A549 (cell line): Measurements from ENCODE around the gene DDX47. TPM values are rescaled to one million over a fixed set of nuclear protein-coding genes. Genes with fewer than 3 reads are reported as not detected.
"Not testable (repeated sequence)": the region's sequence is repeated elsewhere in the genome, so short reads cannot be mapped to it uniquely, and the experiment has no call there.

Experiments
- ATAC-seq, 2 experiments: fragments of 200-7000 bp in 1 of 2; fragments of >200 bp in 1 of 2; cut with Nextera tagmentation in 1 of 2; cut with Tn5 transposase in 1 of 2; 3 replicates each; pipeline versions ENCODE4 v1.8.0 to v1.9.1; 2018 to 2020; ENCODE audit warnings: mild to moderate bottlenecking in 1 of 2, moderate library complexity in 1 of 2
- CTCF ChIA-PET: fragments of 300-600 bp; sonication (Branson Sonifier 250); formaldehyde crosslinking; extraction: SDS; loops from one replicate; lab custom pipeline; 2021; ENCODE audit warnings: antibody characterized with exemption, inconsistent platforms; lab: Yijun Ruan, JAX
- POLR2A ChIA-PET: fragments of 350-600 bp; formaldehyde crosslinking; extraction: SDS; loops from one replicate; lab custom pipeline; 2021; ENCODE audit warnings: antibody characterized with exemption, inconsistent platforms; lab: Yijun Ruan, JAX
- DNase-seq, 2 experiments: peaks; one replicate each; pipeline versions ENCODE4 v3.0.0 to v3.0.0-alpha.2; 2011 to 2016; ENCODE audit warnings: low read depth in 1 of 2, low spot score in 1 of 2
- FAIRE-seq: peaks from 2 replicates; lab custom pipeline; 2011; peaks lifted over from hg19 to GRCh38; lab: Jason Lieb, UNC
- H3K27ac ChIP-seq, 2 experiments: fragments of >200 bp; sonication (Bioruptor Twin); formaldehyde crosslinking; 3 replicates each; pipeline ENCODE4 v1.5.1; 2016 to 2017
- H3K4me1 ChIP-seq: fragments of >200 bp; sonication (Bioruptor Twin); formaldehyde crosslinking; 3 replicates; pipeline ENCODE4 v1.6.1; 2016
- H3K4me2 ChIP-seq: fragments of >200 bp; sonication (Bioruptor Twin); formaldehyde crosslinking; 3 replicates; pipeline ENCODE4 v1.6.1; 2016
- H3K4me3 ChIP-seq: fragments of >200 bp; sonication (Bioruptor Twin); formaldehyde crosslinking; 3 replicates; pipeline ENCODE4 v1.5.1; 2016
- H3K9me3 ChIP-seq: fragments of >200 bp; sonication (Bioruptor Twin); formaldehyde crosslinking; 3 replicates; pipeline ENCODE4 v1.6.1; 2016
- ATOH8 ChIP-seq: fragments of 250-450 bp; sonication (Bioruptor Pico); IDR thresholded peaks from 2 replicates; pipeline ENCODE4 v1.5.0; 2020; ENCODE audit warnings: low read depth, mild to moderate bottlenecking, moderate library complexity
- BHLHE40 ChIP-seq: IDR thresholded peaks from 2 replicates; pipeline ENCODE4 v1.6.1; 2012; ENCODE audit warnings: low read depth, low read length, inconsistent platforms
- EHF ChIP-seq: fragments of 250-450 bp; sonication (Bioruptor Pico); IDR thresholded peaks from 2 replicates; pipeline ENCODE4 v1.5.0; 2020; ENCODE audit warnings: mild to moderate bottlenecking
- EP300 ChIP-seq, 2 experiments: fragments of >200 bp; sonication (Bioruptor Twin); formaldehyde crosslinking; IDR thresholded peaks; 2 replicates in 1 of 2; 3 replicates in 1 of 2; pipeline ENCODE4 v1.6.1; 2016 to 2017
- FOSL2 ChIP-seq, 2 experiments: fragments of 450-650 bp in 1 of 2; fragments of >200 bp in 1 of 2; sonication (Bioruptor Twin) in 1 of 2; formaldehyde crosslinking; IDR thresholded peaks; 2 replicates each; pipeline versions ENCODE4 v1.5.0 to v1.6.1; 2016 to 2020; ENCODE audit warnings: mild to moderate bottlenecking in 1 of 2, moderate library complexity in 1 of 2
- GATA3 ChIP-seq: IDR thresholded peaks from 2 replicates; pipeline ENCODE4 v1.6.1; 2012; ENCODE audit warnings: borderline replicate concordance
- HES2 ChIP-seq: fragments of >200 bp; sonication (Bioruptor Twin); formaldehyde crosslinking; IDR thresholded peaks from 2 replicates; pipeline ENCODE4 v1.6.1; 2016
- HEYL ChIP-seq: fragments of 250-450 bp; sonication (Bioruptor Pico); IDR thresholded peaks from 2 replicates; pipeline ENCODE4 v1.8.0; 2021; ENCODE audit warnings: mild to moderate bottlenecking, moderate library complexity
- HMGXB4 ChIP-seq: fragments of 250-450 bp; sonication (Bioruptor Pico); IDR thresholded peaks from 2 replicates; pipeline ENCODE4 v1.5.0; 2021; ENCODE audit warnings: mild to moderate bottlenecking, moderate library complexity, borderline replicate concordance
- HOXA7 ChIP-seq: fragments of 250-450 bp; sonication (Bioruptor Pico); IDR thresholded peaks from 2 replicates; pipeline ENCODE4 v1.5.0; 2020; ENCODE audit warnings: mild to moderate bottlenecking, moderate library complexity
- JUNB ChIP-seq: fragments of >200 bp; sonication (Bioruptor Twin); formaldehyde crosslinking; IDR thresholded peaks from 2 replicates; pipeline ENCODE4 v1.6.1; 2016
- MAX ChIP-seq: IDR thresholded peaks from 2 replicates; pipeline ENCODE4 v1.6.1; 2012
- MAZ ChIP-seq: fragments of 150-350 bp; IDR thresholded peaks from 2 replicates; pipeline ENCODE4 v1.6.1; 2014; ENCODE audit warnings: antibody characterized with exemption, low read depth, low read length, borderline replicate concordance
- NFE2L2 ChIP-seq: fragments of 150-350 bp; conservative IDR thresholded peaks from 2 replicates; pipeline ENCODE4 v1.6.1; 2014; ENCODE audit warnings: low read length
- RAD21 ChIP-seq, 2 experiments: fragments of >200 bp in 1 of 2; sonication (Bioruptor Twin) in 1 of 2; formaldehyde crosslinking in 1 of 2; IDR thresholded peaks in 1 of 2; conservative IDR thresholded peaks in 1 of 2; 2 replicates in 1 of 2; 3 replicates in 1 of 2; pipeline ENCODE4 v1.6.1; 2012 to 2018; ENCODE audit warnings: inconsistent platforms in 1 of 2
- RCOR1 ChIP-seq: fragments of 150-350 bp; IDR thresholded peaks from 2 replicates; pipeline ENCODE4 v1.6.1; 2014; ENCODE audit warnings: antibody characterized with exemption, low read length, low read depth
- SMC3 ChIP-seq: fragments of >200 bp; sonication (Bioruptor Twin); formaldehyde crosslinking; IDR thresholded peaks from 3 replicates; pipeline ENCODE4 v1.6.1; 2018; ENCODE audit warnings: inconsistent platforms
- SREBF2 ChIP-seq: fragments of 450-650 bp; IDR thresholded peaks from 2 replicates; pipeline ENCODE4 v1.6.1; 2014; ENCODE audit warnings: mild to moderate bottlenecking, moderate library complexity
- ZC3H11A ChIP-seq: fragments of 450-650 bp; IDR thresholded peaks from 2 replicates; pipeline ENCODE4 v1.6.1; 2014; ENCODE audit warnings: antibody characterized with exemption, mild to moderate bottlenecking
- ZSCAN20 ChIP-seq: fragments of 250-450 bp; sonication (Bioruptor Pico); IDR thresholded peaks from 2 replicates; pipeline ENCODE4 v1.8.0; 2022; ENCODE audit warnings: mild to moderate bottlenecking, moderate library complexity
- WGBS: methylation state at CpG from one replicate; pipeline ENCODE4 v1.1.6; 2017; ENCODE audit errors: missing lambda C conversion rate; 5-methylcytosine and 5-hydroxymethylcytosine counted together
- polyA plus RNA-seq, 4 experiments: library from polyadenylated mRNA; depleted of rRNA in 3 of 4; stranded (reverse); fragments of >200 nt; fragmentation: RNase III in 1 of 4; extraction: RNeasy Plus Mini Kit Qiagen cat#74134 plus additional on column Dnase treatment in 1 of 4; gene quantifications; 2 replicates in 3 of 4; 3 replicates in 1 of 4; pipeline ENCODE4 v1.2.3, GENCODE V29; 2011 to 2017

The DDX47 gene
- polyA plus RNA-seq, 2 of the 4 experiments (the other 2 are of a cell fraction): 81.6 to 144 TPM

- TF ChIP-seq ATOH8: no peak
- no peak for TF ChIP-seq MAZ
- TF ChIP-seq BHLHE40: no peak
- TF ChIP-seq JUNB: no peak
- TF ChIP-seq ZC3H11A: no peak
- no peak for TF ChIP-seq NFE2L2
- peak in 1 of 2 experiments; percentile 52; a peak in 1 of 5 replicates for TF ChIP-seq EP300 (IDR thresholded peaks at IDR 0.05)
- TF ChIP-seq MAX: peak; percentile 40; the same call in 1 of the 2 replicates
- peak; percentile 92; the same call in 1 of the 2 replicates for TF ChIP-seq GATA3
- no peak for TF ChIP-seq HES2
- no peak for TF ChIP-seq FOSL2 (IDR thresholded peaks at IDR 0.05)
- TF ChIP-seq FOSL2 (CRISPR knock-in tag; IDR thresholded peaks at IDR 0.05): peak; percentile 70
- no peak for TF ChIP-seq EHF (CRISPR knock-in tag)
- no peak for TF ChIP-seq SMC3
Measured at GRCh38 chr12:12819752-12820311, 6.7 kb downstream of the DDX47 start (continued).

- ATAC-seq: peak in 1 of 2 experiments; percentile 6; a peak in 1 of 6 replicates
- CTCF ChIA-PET: interaction anchor here (0.6 to 9.0 kb wide), 9 partner anchors 8 to 340 kb away, joined by 3 to 78 read pairs (median 4); partner anchors contain the start of gene GPRC5A
- H3K9me3 ChIP-seq, H3K4me3 ChIP-seq, FAIRE-seq, DNase-seq: not testable (repeated sequence)
- WGBS: 97% methylated on average over 11 of the region's 11 CpGs
- POLR2A ChIA-PET: interaction anchor here (1.1 to 1.8 kb wide), 2 partner anchors 15 to 33 kb away, joined by 3 to 5 read pairs; no protein-coding TSS in a partner anchor
- H3K27ac ChIP-seq: peak overlapping the region; percentile 59 to 74
- H3K4me1 ChIP-seq: peaks cover 73% of the 10 kb centered on the region
- H3K4me2 ChIP-seq: peak overlapping the region; percentile 59
Measured at GRCh38 chr12:12820376-12820775, 7.2 kb downstream of the DDX47 start.

- Histone ChIP-seq H3K27ac (peak overlapping the region in 1 of 2 experiments; percentile 74; a peak in 2 of 6 replicates), H3K4me2 (no peak overlapping the region; the same call in 2 of the 3 replicates), H3K4me3 (no peak overlapping the region), H3K4me1 (peaks cover 64% of the 10 kb centered on the region), H3K9me3 (no peaks in the 10 kb centered on the region)
- DNase-seq: no peak
- ATAC-seq: no peak
- WGBS: 94% methylated on average over 6 of the region's 6 CpGs
- FAIRE-seq: no peak
- POLR2A ChIA-PET: no interaction called here
- CTCF ChIA-PET: interaction anchor here (1.2 to 9.0 kb wide), 7 partner anchors 8 to 69 kb away, joined by 3 to 78 read pairs (median 6); partner anchors contain the start of genes DDX47 and GPRC5A
- TF ChIP-seq SREBF2: no peak
- TF ChIP-seq HMGXB4: no peak
- TF ChIP-seq RCOR1: no peak
- TF ChIP-seq RAD21 (conservative IDR thresholded peaks at IDR 0.05 in 1 of 2, IDR thresholded peaks at IDR 0.05 in 1 of 2): no peak
- no peak for TF ChIP-seq HOXA7 (CRISPR knock-in tag)
- no peak for TF ChIP-seq JUNB
Measured at GRCh38 chr12:12821975-12822374, 8.8 kb downstream of the DDX47 start.

- ChIA-PET POLR2A (interaction anchor here (0.5 to 1.5 kb wide), 2 partner anchors 60 to 69 kb away, joined by 3 to 4 read pairs; partner anchors contain the start of gene GPRC5A), CTCF (interaction anchor here (0.9 to 9.0 kb wide), 5 partner anchors 9 to 69 kb away, joined by 3 to 78 read pairs (median 4); partner anchors contain the start of gene GPRC5A)
- Histone ChIP-seq H3K27ac (peak overlapping the region; percentile 50 to 68; a peak in 5 of 6 replicates), H3K4me3 (no peak overlapping the region), H3K4me2 (peak overlapping the region; percentile 56), H3K4me1 (peaks cover 64% of the 10 kb centered on the region), H3K9me3 (no peaks in the 10 kb centered on the region)
- TF ChIP-seq HEYL (no peak), ZSCAN20 (CRISPR knock-in tag) (no peak), MAX (no peak), SMC3 (no peak)
- FAIRE-seq (no peak), DNase-seq (no peak), ATAC-seq (no peak)
- WGBS: 58% methylated on average over 4 of the region's 4 CpGs
Measured at GRCh38 chr12:12822886-12823285, 9.7 kb downstream of the DDX47 start.
